K562 (cell line): Measurements from ENCODE around the gene ACACB. TPM values are rescaled to one million over a fixed set of nuclear protein-coding genes. Genes with fewer than 3 reads are reported as not detected.

Experiments
- ATF7 ChIP-seq: fragments of 450-650 bp; IDR thresholded peaks from 2 replicates; pipeline ENCODE4 v1.7.1; 2014; ENCODE audit warnings: mild to moderate bottlenecking, moderate library complexity
- BMI1 ChIP-seq: fragments of 150-350 bp; IDR thresholded peaks from 2 replicates; pipeline ENCODE4 v1.6.1; 2014; ENCODE audit warnings: low read length
- CCNT2 ChIP-seq: IDR thresholded peaks from 2 replicates; pipeline ENCODE4 v1.6.1; 2011; ENCODE audit warnings: borderline replicate concordance, low read depth, mild to moderate bottlenecking, moderate library complexity, mixed read lengths, low read length; ENCODE audit not compliant: insufficient read length; ENCODE audit errors: extremely low read depth
- CXXC5 ChIP-seq: fragments of 250-450 bp; sonication (Bioruptor Pico); IDR thresholded peaks from 2 replicates; pipeline ENCODE4 v1.8.0; 2022; ENCODE audit warnings: inconsistent platforms, mild to moderate bottlenecking, moderate library complexity
- GABPB1 ChIP-seq: sonication (generic); formaldehyde crosslinking; IDR thresholded peaks from 2 replicates; pipeline ENCODE4 v1.8.0; 2022; ENCODE audit warnings: mild to moderate bottlenecking, missing genetic modification reagents
- MXD1 ChIP-seq: fragments of 250-450 bp; sonication (Bioruptor Pico); IDR thresholded peaks from 2 replicates; pipeline ENCODE4 v1.8.0; 2021; ENCODE audit warnings: borderline replicate concordance, mild to moderate bottlenecking, moderate library complexity; ENCODE audit not compliant: poor library complexity, severe bottlenecking
- PHF8 ChIP-seq: fragments of 200-600 bp; sonication (generic); IDR thresholded peaks from 2 replicates; pipeline ENCODE4 v1.6.1; 2012; ENCODE audit warnings: mixed run types, mild to moderate bottlenecking, inconsistent platforms, low read length, moderate library complexity, borderline replicate concordance
- PRDM10 ChIP-seq: fragments of 450-650 bp; IDR thresholded peaks from 2 replicates; pipeline ENCODE4 v1.6.1; 2018; ENCODE audit not compliant: partially characterized antibody
- RBBP5 ChIP-seq: fragments of 200-600 bp; sonication (generic); IDR thresholded peaks from 2 replicates; pipeline ENCODE4 v1.6.1; 2012; ENCODE audit warnings: borderline replicate concordance, mild to moderate bottlenecking, low read length, control low read depth, inconsistent platforms; ENCODE audit not compliant: insufficient read depth, poor library complexity, severe bottlenecking
- SMAD4 ChIP-seq: fragments of 250-450 bp; sonication (Bioruptor Pico); conservative IDR thresholded peaks from 2 replicates; pipeline ENCODE4 v1.8.0; 2021; ENCODE audit warnings: inconsistent platforms, mild to moderate bottlenecking, moderate library complexity
- SRSF7 ChIP-seq: fragments of 200-400 bp; formaldehyde crosslinking; optimal IDR thresholded peaks from 2 replicates; pipeline ENCODE3; 2017; ENCODE audit warnings: mild to moderate bottlenecking, low read depth, low read length
- TEAD1 ChIP-seq, 2 experiments: fragments of 450-650 bp in 1 of 2; sonication (generic) in 1 of 2; formaldehyde crosslinking; IDR thresholded peaks; 2 replicates each; pipeline versions ENCODE4 v1.4.0 to v1.8.0; 2020 to 2022; ENCODE audit warnings: mild to moderate bottlenecking in 2 of 2, missing genetic modification reagents in 1 of 2
- THAP12 ChIP-seq: fragments of 250-450 bp; sonication (Bioruptor Pico); IDR thresholded peaks from 2 replicates; pipeline ENCODE4 v1.9.0; 2021; ENCODE audit warnings: mild to moderate bottlenecking, inconsistent platforms
- ZMIZ1 ChIP-seq, 2 experiments: fragments of 150-350 bp in 1 of 2; IDR thresholded peaks; 2 replicates each; pipeline ENCODE4 v1.6.1; 2012 to 2016; ENCODE audit warnings: low read depth in 2 of 2, low read length in 2 of 2, mild to moderate bottlenecking in 1 of 2, moderate library complexity in 1 of 2
- ZNF224 ChIP-seq: sonication (generic); formaldehyde crosslinking; IDR thresholded peaks from 2 replicates; pipeline ENCODE4 v1.8.0; 2022; ENCODE audit warnings: mild to moderate bottlenecking, missing genetic modification reagents
- polyA plus RNA-seq, 8 experiments: library from polyadenylated mRNA; depleted of rRNA in 4 of 8; stranded (reverse) in 5 of 8; unstranded in 3 of 8; fragments of >200 nt; fragmentation: Nextera tagmentation in 2 of 8; fragmentation: Illumina TruSeq in 1 of 8; extraction: Ambion mirVana in 2 of 8; extraction: Trizol in 1 of 8; gene quantifications; 2 replicates each; pipeline versions ENCODE4 v1.2.1 to v1.2.3, GENCODE V29; 2011 to 2014; ENCODE audit warnings: inconsistent platforms in 1 of 8, missing spikeins in 1 of 8
- total RNA-seq, 7 experiments: library from RNA; depleted of rRNA in 6 of 7; stranded (reverse); fragments of >200 nt in 6 of 7; fragmentation: Illumina TruSeq in 2 of 7; extraction: Trizol in 2 of 7; gene quantifications; 2 replicates each; pipeline versions ENCODE4 v1.2.1 to v1.2.3, GENCODE V29; 2011 to 2021; ENCODE audit warnings: low replicate concordance in 1 of 7

ACACB gene
- total and polyA plus RNA-seq, 9 of the 15 experiments (the other 6 are each of a cell fraction or from before 2014, with no cell fraction given): 0.10 to 2.5 (median 0.83) TPM

DNA sequence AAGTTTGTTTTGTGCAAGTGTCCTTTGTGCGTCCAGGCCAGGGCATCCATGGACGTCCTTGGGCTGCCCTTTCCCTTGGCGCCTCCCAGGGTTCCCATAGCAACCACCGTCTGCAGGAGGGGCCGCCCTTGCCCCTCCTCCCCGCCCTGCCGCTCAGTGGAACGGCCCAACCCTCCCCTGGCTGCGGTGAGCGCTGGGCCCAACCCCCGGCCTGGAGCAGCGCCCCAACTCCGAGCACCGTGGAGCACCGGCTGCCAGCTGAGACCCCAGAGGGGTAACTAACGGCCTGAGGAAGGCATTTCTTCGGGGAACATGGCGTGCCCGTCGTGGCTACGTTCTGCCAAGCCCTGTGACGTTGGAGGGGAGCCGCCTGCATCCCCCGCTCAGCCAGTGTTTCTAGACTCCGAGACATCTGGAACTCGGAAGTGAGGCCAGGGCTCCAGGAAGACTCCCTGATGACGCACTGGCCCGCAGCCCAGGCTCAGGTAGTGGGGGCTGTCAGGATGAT, 5.3 kb upstream of the ACACB start (continued):
- peak; percentile 89 for TF ChIP-seq ATF7
- TF ChIP-seq PRDM10: peak; percentile 96
- TF ChIP-seq RBBP5: peak; percentile 30
- TF ChIP-seq SRSF7: no peak
- TF ChIP-seq MXD1 (CRISPR knock-in tag): no peak
- TF ChIP-seq THAP12 (CRISPR knock-in tag): 0 out of 2 replicates have a peak, but pooled peaks have one; percentile 24
- peak; percentile 71 for TF ChIP-seq SMAD4 (CRISPR knock-in tag)
- 0 out of 4 replicates have a peak, but pooled peaks of 1 of the 2 experiments have one; percentile 31 for TF ChIP-seq TEAD1 (CRISPR knock-in tag; IDR thresholded peaks at IDR 0.05)
- TF ChIP-seq ZMIZ1 (IDR thresholded peaks at IDR 0.05; ENCODE audit: low read depth in 2 of 2, low read length in 2 of 2): peak in 1 of 2 experiments; percentile 14; a peak in 1 of 4 replicates
- peak; percentile 26; the same call in 1 of the 2 replicates for TF ChIP-seq GABPB1 (CRISPR knock-in tag)
- TF ChIP-seq BMI1: peak; percentile 87
- peak; percentile 74 for TF ChIP-seq CXXC5 (CRISPR knock-in tag)
- peak; percentile 56 for TF ChIP-seq CCNT2
- no peak for TF ChIP-seq ZNF224
- peak; percentile 62 for TF ChIP-seq PHF8
